AG04450 (cell line): Measurements from ENCODE around the gene TFF1. TPM values are rescaled to one million over a fixed set of nuclear protein-coding genes. Genes with fewer than 3 reads are reported as not detected.

Source experiments
- CTCF ChIA-PET: fragments of 300-600, 350-600 bp; formaldehyde crosslinking; extraction: SDS; loops from one replicate; lab custom pipeline; 2022; ENCODE audit warnings: antibody characterized with exemption, inconsistent platforms; lab: Charles Lee
- POLR2A ChIA-PET: fragments of 350-600 bp; formaldehyde crosslinking; extraction: SDS; loops from one replicate; lab custom pipeline; 2021; ENCODE audit warnings: antibody characterized with exemption, inconsistent platforms; lab: Yijun Ruan, JAX
- DNase-seq: peaks from one replicate; pipeline ENCODE4 v3.0.0-alpha.2; 2011; ENCODE audit warnings: low read depth, low spot score
- H3K27ac ChIP-seq: one replicate; pipeline ENCODE4 v1.5.1; 2012; ENCODE audit warnings: low read depth, low read length, control low read depth
- H3K27me3 ChIP-seq: one replicate; pipeline ENCODE4 v1.6.0; 2012; ENCODE audit warnings: low read length; ENCODE audit not compliant: control insufficient read depth, insufficient read depth
- H3K4me3 ChIP-seq: 2 replicates; pipeline ENCODE4 v1.5.1; 2011; ENCODE audit warnings: mild to moderate bottlenecking, low read depth, low read length, control low read depth
- H3K9me3 ChIP-seq: 2 replicates; pipeline ENCODE4 v1.5.1; 2012; ENCODE audit warnings: low read length; ENCODE audit not compliant: control insufficient read depth, insufficient read depth
- CTCF ChIP-seq: IDR thresholded peaks from 2 replicates; pipeline ENCODE4 v1.5.1; 2011; ENCODE audit warnings: low read depth, low read length, control low read depth, inconsistent platforms
- polyA plus RNA-seq: library from polyadenylated mRNA; depleted of rRNA; stranded (reverse); fragments of >200 nt; gene quantifications from 2 replicates; pipeline ENCODE4 v1.2.3, GENCODE V29; 2011

TFF1 gene
- polyA plus RNA-seq, 1 experiment: not detected

GRCh38 chr21:42407476-42407875 lies 41.1 kb upstream of the TFF1 start:
- ChIA-PET CTCF (no interaction called here), POLR2A (no interaction called here)
- no peak for TF ChIP-seq CTCF
- DNase-seq: no peak
- Histone ChIP-seq H3K9me3 (no peaks in the 10 kb centered on the region; the same call in 1 of the 2 replicates), H3K27me3 (peaks cover 2% of the 10 kb centered on the region), H3K27ac (no peak overlapping the region), H3K4me3 (no peak overlapping the region)

DNA sequence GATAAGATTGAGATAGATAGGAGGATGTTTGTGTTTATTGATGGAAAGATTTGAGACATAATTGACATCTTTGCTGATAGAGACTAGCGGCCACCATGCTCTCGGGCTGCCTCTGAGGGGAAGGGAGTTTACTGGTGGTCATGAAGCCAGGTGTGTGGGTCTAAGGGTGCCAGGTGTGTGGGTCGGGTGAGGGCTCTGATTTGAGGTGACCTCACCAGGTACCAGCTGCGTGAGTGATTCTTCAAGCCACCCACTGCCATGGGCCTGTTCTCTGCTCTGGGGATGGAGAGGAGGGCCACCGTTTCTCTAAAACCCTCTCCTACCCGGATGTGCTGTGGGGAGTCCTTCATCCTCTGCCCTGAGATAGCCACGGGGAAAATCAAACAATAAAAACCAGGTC lies 40.5 kb upstream of the TFF1 start:
- CTCF ChIA-PET: no interaction called here
- DNase-seq: no peak
- Histone ChIP-seq H3K27me3 (peaks cover 2% of the 10 kb centered on the region), H3K4me3 (no peak overlapping the region), H3K9me3 (no peaks in the 10 kb centered on the region; the same call in 1 of the 2 replicates), H3K27ac (no peak overlapping the region)
- POLR2A ChIA-PET: no interaction called here
- no peak for TF ChIP-seq CTCF

DNA sequence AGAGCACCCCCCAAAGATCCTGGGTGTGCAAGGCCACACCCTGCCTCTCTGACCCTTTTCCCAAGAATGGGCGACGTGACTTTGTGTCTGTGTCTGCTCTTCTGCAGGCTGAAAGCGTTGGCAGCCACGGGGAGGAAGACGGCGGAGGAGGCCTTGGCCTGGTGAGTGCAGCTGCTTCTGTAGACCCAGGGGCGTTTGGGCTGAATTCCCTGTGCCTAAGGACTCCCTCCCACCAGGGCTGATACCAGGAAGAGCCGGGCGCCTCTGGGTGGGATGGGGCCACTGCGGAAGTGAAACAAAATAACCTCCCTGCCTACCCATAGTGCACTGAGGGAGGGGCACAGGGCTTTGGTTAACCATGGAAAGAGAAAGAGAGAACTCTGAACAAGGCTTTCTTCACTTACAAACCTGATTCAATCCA lies 39.9 kb upstream of the TFF1 start:
- ChIA-PET POLR2A (no interaction called here), CTCF (no interaction called here)
- H3K4me3 ChIP-seq: no peak overlapping the region
- no peak overlapping the region for H3K27ac ChIP-seq
- no peaks in the 10 kb centered on the region; the same call in 1 of the 2 replicates for H3K9me3 ChIP-seq
- no peak for TF ChIP-seq CTCF
- peaks cover 2% of the 10 kb centered on the region for H3K27me3 ChIP-seq
- no peak for DNase-seq

- no peak for TF ChIP-seq CTCF
- H3K27ac ChIP-seq: no peak overlapping the region
- ChIA-PET CTCF (no interaction called here), POLR2A (no interaction called here)
- H3K9me3 ChIP-seq: no peaks in the 10 kb centered on the region; the same call in 1 of the 2 replicates
- H3K4me3 ChIP-seq: no peak overlapping the region
- peaks cover 2% of the 10 kb centered on the region for H3K27me3 ChIP-seq
- no peak for DNase-seq
Measured at GRCh38 chr21:42405064-42406013, 39.0 kb upstream of the TFF1 start.

DNA sequence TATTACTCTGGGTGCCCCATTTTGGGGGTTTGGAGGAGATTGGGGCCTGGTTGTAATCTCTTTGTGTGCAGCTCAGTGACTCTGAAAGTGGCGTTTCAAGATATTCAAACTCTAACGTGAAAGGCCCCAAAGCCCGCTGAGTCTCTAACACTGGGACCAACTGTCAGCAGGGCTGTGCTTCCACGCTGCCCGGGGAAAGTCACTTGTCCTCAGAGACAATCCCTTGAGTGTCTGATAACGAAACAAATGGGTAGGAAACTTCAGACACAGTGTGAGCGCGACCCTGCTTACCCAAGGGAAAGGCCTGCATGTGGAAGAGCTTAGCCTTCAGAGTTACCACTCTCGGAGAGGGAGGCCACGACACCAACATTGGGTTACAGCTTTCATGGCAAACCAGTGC lies 38.2 kb upstream of the TFF1 start:
- ChIA-PET CTCF (no interaction called here), POLR2A (no interaction called here)
- no peak overlapping the region for H3K4me3 ChIP-seq
- H3K27me3 ChIP-seq: peaks cover 2% of the 10 kb centered on the region
- no peak for TF ChIP-seq CTCF
- no peak overlapping the region for H3K27ac ChIP-seq
- H3K9me3 ChIP-seq: no peaks in the 10 kb centered on the region; the same call in 1 of the 2 replicates
- no peak for DNase-seq
